Right atrium auricular region (tissue), 2 donors: Measurements from ENCODE around the gene FBXL17. TPM values are rescaled to one million over a fixed set of nuclear protein-coding genes. Genes with fewer than 3 reads are reported as not detected.

Experiments used
- DNase-seq: peaks from one replicate; pipeline ENCODE4 v3.0.0-alpha.2; 2019; ENCODE audit warnings: low spot score
- H3K27ac ChIP-seq, 2 donors: fragments of 200-600 bp; sonication (generic); 1 replicate in 1 of 2; 2 replicates in 1 of 2; pipeline ENCODE4 v1.5.1; 2016 to 2019
- H3K27me3 ChIP-seq, 2 donors: fragments of 200-600 bp; sonication (generic); one replicate each; pipeline versions ENCODE4 v1.5.1 to v1.6.0; 2017 to 2019
- H3K36me3 ChIP-seq: fragments of 200-600 bp; sonication (generic); one replicate; pipeline ENCODE4 v1.5.1; 2016
- H3K4me1 ChIP-seq, 2 donors: fragments of 200-600 bp; sonication (generic); one replicate each; pipeline versions ENCODE4 v1.5.1 to v1.6.0; 2017 to 2019
- H3K4me3 ChIP-seq, 2 donors: fragments of 200-600 bp; sonication (generic); 1 replicate in 1 of 2; 2 replicates in 1 of 2; pipeline ENCODE4 v1.5.1; 2017 to 2019; ENCODE audit warnings: mild to moderate bottlenecking in 1 of 2, moderate library complexity in 1 of 2
- H3K9me3 ChIP-seq, 2 donors: fragments of 200-600 bp; sonication (generic); one replicate each; pipeline ENCODE4 v1.5.1; 2019
- CTCF ChIP-seq, 2 donors: fragments of 200-600 bp; sonication (generic); IDR thresholded peaks; one replicate each; pipeline ENCODE4 v1.5.1; 2019; ENCODE audit warnings: antibody characterized with exemption in 2 of 2
- total RNA-seq, 2 donors: library from RNA; depleted of rRNA; stranded (reverse); fragments of >200 nt; gene quantifications; one replicate each; pipeline ENCODE4 v1.1.0, GENCODE V29; 2016

Gene FBXL17
- total RNA-seq, 2 donors from 2014 or later: 16.1 to 31.7 TPM

- H3K27ac ChIP-seq: no peak overlapping the region
- H3K9me3 ChIP-seq: no peaks in the 10 kb centered on the region
- DNase-seq: no peak
- no peaks in the 10 kb centered on the region for H3K27me3 ChIP-seq
- H3K4me3 ChIP-seq: no peak overlapping the region
- TF ChIP-seq CTCF (IDR thresholded peaks at IDR 0.05): no peak
- no peaks in the 10 kb centered on the region for H3K36me3 ChIP-seq
- H3K4me1 ChIP-seq: peaks cover 0 to 9% of the 10 kb centered on the region in 2 donors
Measured at GRCh38 chr5:108081707-108082106, 300.2 kb downstream of the FBXL17 start.

- Histone ChIP-seq H3K4me1 (peaks cover 0 to 9% of the 10 kb centered on the region in 2 donors), H3K27ac (no peak overlapping the region), H3K36me3 (no peaks in the 10 kb centered on the region), H3K4me3 (no peak overlapping the region), H3K9me3 (no peaks in the 10 kb centered on the region), H3K27me3 (no peaks in the 10 kb centered on the region)
- no peak for DNase-seq
- no peak for TF ChIP-seq CTCF (IDR thresholded peaks at IDR 0.05)
Measured at GRCh38 chr5:108079753-108080152, 302.1 kb downstream of the FBXL17 start.

- Histone ChIP-seq H3K36me3 (no peaks in the 10 kb centered on the region), H3K4me1 (peaks cover 0 to 3% of the 10 kb centered on the region in 2 donors), H3K9me3 (no peaks in the 10 kb centered on the region), H3K27me3 (no peaks in the 10 kb centered on the region), H3K4me3 (no peak overlapping the region), H3K27ac (no peak overlapping the region)
- no peak for TF ChIP-seq CTCF (IDR thresholded peaks at IDR 0.05)
- DNase-seq: no peak
Measured at GRCh38 chr5:108078882-108079281, 303.0 kb downstream of the FBXL17 start.

- no peaks in the 10 kb centered on the region for H3K36me3 ChIP-seq
- no peak for DNase-seq
- H3K27ac ChIP-seq: no peak overlapping the region
- no peaks in the 10 kb centered on the region for H3K27me3 ChIP-seq
- H3K4me3 ChIP-seq: no peak overlapping the region
- H3K9me3 ChIP-seq: no peaks in the 10 kb centered on the region
- H3K4me1 ChIP-seq: no peaks in the 10 kb centered on the region
- TF ChIP-seq CTCF (IDR thresholded peaks at IDR 0.05): no peak
Measured at GRCh38 chr5:108078345-108078744, 303.6 kb downstream of the FBXL17 start.

GRCh38 chr5:108074626-108075025 is 307.3 kb downstream of the FBXL17 start:
- Histone ChIP-seq H3K27me3 (no peaks in the 10 kb centered on the region), H3K4me1 (no peaks in the 10 kb centered on the region), H3K4me3 (no peak overlapping the region), H3K9me3 (no peaks in the 10 kb centered on the region), H3K27ac (no peak overlapping the region), H3K36me3 (no peaks in the 10 kb centered on the region)
- no peak for DNase-seq
- no peak for TF ChIP-seq CTCF (IDR thresholded peaks at IDR 0.05)

- Histone ChIP-seq H3K27ac (no peak overlapping the region), H3K27me3 (no peaks in the 10 kb centered on the region), H3K36me3 (no peaks in the 10 kb centered on the region), H3K4me1 (no peaks in the 10 kb centered on the region), H3K4me3 (no peak overlapping the region), H3K9me3 (no peaks in the 10 kb centered on the region)
- TF ChIP-seq CTCF (IDR thresholded peaks at IDR 0.05): no peak
- DNase-seq: no peak
Measured at GRCh38 chr5:108064302-108064701, 317.6 kb downstream of the FBXL17 start.
